ENCODE measurements around the gene PPP1R37. TPM values are rescaled to one million over a fixed set of nuclear protein-coding genes. Genes with fewer than 3 reads are reported as not detected.

The PPP1R37 gene
- polyA plus RNA-seq, 3 donors = 0.10 to 11.8 (median 0.22) TPM

DNA sequence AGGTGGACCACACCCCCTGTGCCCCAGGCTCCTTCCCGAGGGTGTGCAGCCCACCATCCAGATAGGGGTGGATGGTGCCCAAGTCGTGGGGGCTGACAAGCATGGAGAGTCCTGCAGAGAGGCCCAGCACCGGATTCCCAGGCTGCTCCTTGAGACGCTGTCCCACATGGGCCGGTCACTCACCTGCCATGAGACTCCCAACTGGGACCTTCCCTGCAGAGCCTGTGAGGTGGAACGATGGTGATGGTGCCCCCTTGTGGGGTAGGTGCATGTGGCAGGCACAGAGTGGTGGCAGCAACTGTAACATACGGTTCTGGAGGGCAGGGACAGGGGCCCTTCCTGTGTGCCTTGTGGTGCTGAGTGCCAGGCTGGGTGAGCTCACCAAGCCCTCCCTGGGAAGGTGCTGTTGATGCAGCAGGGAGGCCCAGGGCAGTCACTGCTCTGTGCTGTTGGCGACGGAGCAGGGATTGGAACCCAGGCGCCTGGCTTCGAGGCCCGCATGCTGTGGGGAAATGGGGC is 33.1 kb downstream of the PPP1R37 start:
- peak overlapping the region; percentile 1 for H3K9ac ChIP-seq (ENCODE audit: insufficient read depth, low read length, poor library complexity, severe bottlenecking)
- no peaks in the 10 kb centered on the region for H3K4me1 ChIP-seq (ENCODE audit: control insufficient read depth in 1 of 2, insufficient read depth in 2 of 2, low read length in 2 of 2)
- Mint-ChIP-seq H3K4me1 (peaks cover 10% of the 10 kb centered on the region), H3K9me3 (no peaks in the 10 kb centered on the region), H3K36me3 (no peaks in the 10 kb centered on the region), H3K27me3 (ENCODE audit: low read depth in 3 of 3) (peaks cover 0 to 3% (median 0%) of the 10 kb centered on the region in 3 donors), H3K4me3 (no peak overlapping the region), H3K27ac (no peak overlapping the region)
- WGBS (ENCODE audit: insufficient coverage) = 60% methylated on average over 11 of the region's 12 CpGs
- no peaks in the 10 kb centered on the region for H3K36me3 ChIP-seq (replicated peaks in 1 of 2; ENCODE audit: control insufficient read depth in 1 of 2, insufficient read depth in 2 of 2, low read length in 2 of 2)
- H3K9me3 ChIP-seq (replicated peaks in 1 of 2; ENCODE audit: control insufficient read depth in 1 of 2, insufficient read depth in 1 of 2, low read length in 2 of 2) = no peaks in the 10 kb centered on the region
- no peak overlapping the region for H3K27ac ChIP-seq (ENCODE audit: low read depth in 1 of 2, low read length in 2 of 2)
- H3K79me2 ChIP-seq (ENCODE audit: insufficient read depth, low read length) = peaks cover 45% of the 10 kb centered on the region
- H4K20me1 ChIP-seq (ENCODE audit: insufficient read depth, low read length) = peaks cover 60% of the 10 kb centered on the region
- H2AFZ ChIP-seq (ENCODE audit: insufficient read depth, low read depth, low read length, poor library complexity, severe bottlenecking) = no peak overlapping the region
- intact Hi-C loops (cut with micrococcal nuclease) = no loop called here
- no peak overlapping the region for H3K4me2 ChIP-seq (replicated peaks; ENCODE audit: extremely low read depth, low read length, poor library complexity, severe bottlenecking)
- DNase-seq = peak; percentile 28 to 53 (median 43)
- no peaks in the 10 kb centered on the region for H3K27me3 ChIP-seq (ENCODE audit: control insufficient read depth in 2 of 2, insufficient read depth in 2 of 2, low read length in 2 of 2)
- H3K4me3 ChIP-seq (replicated peaks in 1 of 3; ENCODE audit: low read depth in 2 of 3, low read length in 3 of 3) = no peak overlapping the region
- TF ChIP-seq, protein P1, sequence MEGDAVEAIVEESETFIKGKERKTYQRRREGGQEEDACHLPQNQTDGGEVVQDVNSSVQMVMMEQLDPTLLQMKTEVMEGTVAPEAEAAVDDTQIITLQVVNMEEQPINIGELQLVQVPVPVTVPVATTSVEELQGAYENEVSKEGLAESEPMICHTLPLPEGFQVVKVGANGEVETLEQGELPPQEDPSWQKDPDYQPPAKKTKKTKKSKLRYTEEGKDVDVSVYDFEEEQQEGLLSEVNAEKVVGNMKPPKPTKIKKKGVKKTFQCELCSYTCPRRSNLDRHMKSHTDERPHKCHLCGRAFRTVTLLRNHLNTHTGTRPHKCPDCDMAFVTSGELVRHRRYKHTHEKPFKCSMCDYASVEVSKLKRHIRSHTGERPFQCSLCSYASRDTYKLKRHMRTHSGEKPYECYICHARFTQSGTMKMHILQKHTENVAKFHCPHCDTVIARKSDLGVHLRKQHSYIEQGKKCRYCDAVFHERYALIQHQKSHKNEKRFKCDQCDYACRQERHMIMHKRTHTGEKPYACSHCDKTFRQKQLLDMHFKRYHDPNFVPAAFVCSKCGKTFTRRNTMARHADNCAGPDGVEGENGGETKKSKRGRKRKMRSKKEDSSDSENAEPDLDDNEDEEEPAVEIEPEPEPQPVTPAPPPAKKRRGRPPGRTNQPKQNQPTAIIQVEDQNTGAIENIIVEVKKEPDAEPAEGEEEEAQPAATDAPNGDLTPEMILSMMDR (IDR thresholded peaks at IDR 0.05) = peak; percentile 84

DNA sequence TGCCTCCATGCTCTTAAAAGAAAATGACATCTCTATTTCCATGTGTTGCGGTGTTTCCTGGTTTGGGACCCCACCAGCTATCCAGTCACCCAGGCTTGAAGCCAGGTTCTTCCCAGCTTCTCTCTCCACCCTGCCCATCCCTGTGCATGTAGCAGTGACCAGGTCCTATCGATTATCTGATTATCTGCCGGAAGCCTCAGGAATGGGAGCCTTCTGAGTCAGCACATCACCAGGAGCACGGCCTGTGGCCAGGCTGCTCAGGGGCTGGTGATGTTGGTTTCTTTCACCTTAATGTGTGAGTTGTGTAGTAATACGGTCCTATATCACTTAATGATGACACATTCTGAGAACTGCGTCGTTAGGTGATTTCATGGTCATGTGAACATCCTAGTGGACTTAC is 33.7 kb downstream of the PPP1R37 start:
- H3K27ac Mint-ChIP-seq = no peak overlapping the region
- no peaks in the 10 kb centered on the region for H3K36me3 ChIP-seq (replicated peaks in 1 of 2; ENCODE audit: control insufficient read depth in 1 of 2, insufficient read depth in 2 of 2, low read length in 2 of 2)
- H3K27me3 ChIP-seq (ENCODE audit: control insufficient read depth in 2 of 2, insufficient read depth in 2 of 2, low read length in 2 of 2) = no peaks in the 10 kb centered on the region
- H3K9me3 ChIP-seq (replicated peaks in 1 of 2; ENCODE audit: control insufficient read depth in 1 of 2, insufficient read depth in 1 of 2, low read length in 2 of 2) = no peaks in the 10 kb centered on the region
- peaks cover 60% of the 10 kb centered on the region for H4K20me1 ChIP-seq (ENCODE audit: insufficient read depth, low read length)
- H3K9ac ChIP-seq (ENCODE audit: insufficient read depth, low read length, poor library complexity, severe bottlenecking) = no peak overlapping the region
- H3K27me3 Mint-ChIP-seq (ENCODE audit: low read depth in 3 of 3) = no peaks in the 10 kb centered on the region
- H3K36me3 Mint-ChIP-seq = no peaks in the 10 kb centered on the region
- DNase-seq = no peak
- H3K4me1 Mint-ChIP-seq = peaks cover 7% of the 10 kb centered on the region
- 89% methylated on average over 6 of the region's 7 CpGs for WGBS (ENCODE audit: insufficient coverage)
- no peak overlapping the region for H2AFZ ChIP-seq (ENCODE audit: insufficient read depth, low read depth, low read length, poor library complexity, severe bottlenecking)
- no peaks in the 10 kb centered on the region for H3K9me3 Mint-ChIP-seq
- no peak overlapping the region for H3K4me3 ChIP-seq (replicated peaks in 1 of 3; ENCODE audit: low read depth in 2 of 3, low read length in 3 of 3)
- H3K4me2 ChIP-seq (replicated peaks; ENCODE audit: extremely low read depth, low read length, poor library complexity, severe bottlenecking) = no peak overlapping the region
- H3K4me1 ChIP-seq (ENCODE audit: control insufficient read depth in 1 of 2, insufficient read depth in 2 of 2, low read length in 2 of 2) = no peaks in the 10 kb centered on the region
- TF ChIP-seq, protein P1 (IDR thresholded peaks at IDR 0.05) = no peak
- H3K4me3 Mint-ChIP-seq = no peak overlapping the region
- intact Hi-C loops (cut with micrococcal nuclease) = no loop called here
- peaks cover 39% of the 10 kb centered on the region for H3K79me2 ChIP-seq (ENCODE audit: insufficient read depth, low read length)
- H3K27ac ChIP-seq (ENCODE audit: low read depth in 1 of 2, low read length in 2 of 2) = no peak overlapping the region
